ENCODE measurements around the gene AQP6. TPM values are rescaled to one million over a fixed set of nuclear protein-coding genes. Genes with fewer than 3 reads are reported as not detected.

AQP6 gene
- total and polyA plus RNA-seq, 10 of the 15 experiments (the other 5 are each of a cell fraction or from before 2014, with no cell fraction given), result not detected

- SMC1A ChIA-PET (ENCODE audit: uncharacterized antibody, unreplicated experiment), result interaction anchor here (0.9 to 1.4 kb wide), 3 partner anchors 9 to 30 kb away, joined by 3 read pairs; no protein-coding TSS in a partner anchor
- Histone ChIP-seq H3K36me3 (ENCODE audit: control insufficient read depth in 2 of 2, insufficient read depth in 2 of 2, low read length in 1 of 2) (no peaks in the 10 kb centered on the region), H3K4me2 (ENCODE audit: control insufficient read depth, insufficient read depth) (no peak overlapping the region), H4K20me1 (ENCODE audit: control insufficient read depth, insufficient read depth) (no peaks in the 10 kb centered on the region), H3K79me2 (ENCODE audit: control insufficient read depth, insufficient read depth, low read length) (no peaks in the 10 kb centered on the region), H3K27ac (ENCODE audit: control insufficient read depth, insufficient read depth) (no peak overlapping the region), H3K9me3 (replicated peaks; ENCODE audit: control insufficient read depth, insufficient read depth, low read length) (no peaks in the 10 kb centered on the region), H3K27me3 (replicated peaks in 1 of 2; ENCODE audit: control insufficient read depth in 2 of 2, insufficient read depth in 2 of 2, low read length in 1 of 2) (no peaks in the 10 kb centered on the region; a peak in 1 of 4 replicates), H3K4me1 (ENCODE audit: control insufficient read depth, insufficient read depth, low read length) (no peaks in the 10 kb centered on the region), H3K9ac (ENCODE audit: control insufficient read depth, insufficient read depth, low read length) (no peak overlapping the region), H2AFZ (ENCODE audit: control insufficient read depth, low read depth, low read length) (no peak overlapping the region), H3K4me3 (no peak overlapping the region)
- BruUV-seq (replicated peaks), result no TSS peak
- intact Hi-C loops (cut with micrococcal nuclease; ENCODE audit: unreplicated experiment), result no loop called here
- WGBS (ENCODE audit: insufficient coverage, insufficient replicate concordance, low lambda C conversion rate, missing lambda C conversion rate), result 34% methylated on average over 3 of the region's 3 CpGs
- no peak for ATAC-seq
- in situ Hi-C loops (cut with MboI), result no loop called here
- no peak for FAIRE-seq
- CTCF ChIA-PET, result interaction anchor here (2.7 kb wide), 1 partner anchor 9 kb away, joined by 11 read pairs; no protein-coding TSS in a partner anchor
- no peak for TF ChIP-seq NFIC (IDR thresholded peaks at IDR 0.05; ENCODE audit: low read depth, low read length)
- no peak for TF ChIP-seq TBL1XR1 (IDR thresholded peaks at IDR 0.05; ENCODE audit: low read depth, low read length)
- TF ChIP-seq RBBP5 (conservative IDR thresholded peaks at IDR 0.05), result no peak
- TF ChIP-seq ZBED1 (IDR thresholded peaks at IDR 0.05; ENCODE audit: borderline replicate concordance), result no peak
- TF ChIP-seq GATAD2B (conservative IDR thresholded peaks at IDR 0.05; ENCODE audit: low read depth), result no peak
- no peak for TF ChIP-seq ATF7 (IDR thresholded peaks at IDR 0.05; ENCODE audit: low read depth)
- TF ChIP-seq ZBTB4 (CRISPR knock-in tag; IDR thresholded peaks at IDR 0.05), result no peak
- TF ChIP-seq USF1 (IDR thresholded peaks at IDR 0.05; ENCODE audit: borderline replicate concordance, extremely low read length, insufficient read depth, low read depth, low read length), result no peak
- TF ChIP-seq IKZF2 (IDR thresholded peaks at IDR 0.05), result no peak
- no peak for TF ChIP-seq SP1 (IDR thresholded peaks at IDR 0.05; ENCODE audit: low read depth, low read length)
- TF ChIP-seq ZNF24 (IDR thresholded peaks at IDR 0.05), result no peak
- no peak for TF ChIP-seq STAT3 (IDR thresholded peaks at IDR 0.05; ENCODE audit: low read depth, low read length)
- TF ChIP-seq IRF4 (IDR thresholded peaks at IDR 0.05; ENCODE audit: low read depth, low read length), result no peak
- no peak for TF ChIP-seq SMC3 (IDR thresholded peaks at IDR 0.05; ENCODE audit: borderline replicate concordance, low read length)
- TF ChIP-seq ZNF274 (IDR thresholded peaks at IDR 0.05; ENCODE audit: insufficient read depth, insufficient read length), result no peak
- TF ChIP-seq TARDBP (IDR thresholded peaks at IDR 0.05; ENCODE audit: borderline replicate concordance), result no peak
- no peak for TF ChIP-seq YBX1 (IDR thresholded peaks at IDR 0.05)
- no peak for TF ChIP-seq RUNX3 (IDR thresholded peaks at IDR 0.05; ENCODE audit: low read length)
- RAD21 ChIA-PET (ENCODE audit: unreplicated experiment), result no interaction called here
- POLR2A ChIA-PET, result no interaction called here
- no peak for DNase-seq (ENCODE audit: low read depth, low spot score)
Measured at GRCh38 chr12:49936925-49937324, 35.8 kb upstream of the AQP6 start.
